ENCODE data around the gene NECAP2.

GRCh38 chr1:16484501-16484835, 43.9 kb downstream of the NECAP2 start:
- no peak for TF ChIP-seq POLR2AphosphoS5 (IDR thresholded peaks at IDR 0.05; ENCODE audit: borderline replicate concordance, low read depth, low read length)
- no peak for TF ChIP-seq EZH2 (IDR thresholded peaks at IDR 0.05)

Data from SK-N-MC (cell line).